Peyer's patch (tissue), 4 donors: ENCODE measurements around the gene THADA. TPM values are rescaled to one million over a fixed set of nuclear protein-coding genes. Genes with fewer than 3 reads are reported as not detected.

Source experiments
- DNase-seq, 3 donors: peaks; one replicate each; pipeline ENCODE4 v3.0.0-alpha.2; 2017 to 2019
- H3K27ac ChIP-seq, 4 donors: fragments of 200-600 bp; sonication (generic); one replicate each; pipeline ENCODE4 v1.5.1; 2016 to 2019
- H3K27me3 ChIP-seq, 2 donors: fragments of 200-600 bp; sonication (generic); one replicate each; pipeline ENCODE4 v1.5.1; 2019
- H3K36me3 ChIP-seq, 3 donors: fragments of 200-600 bp; sonication (generic); one replicate each; pipeline ENCODE4 v1.5.1; 2016 to 2019
- H3K4me1 ChIP-seq, 4 donors: fragments of 200-600 bp; sonication (generic); one replicate each; pipeline ENCODE4 v1.5.1; 2016 to 2019
- H3K4me3 ChIP-seq, 4 donors: fragments of 200-600 bp; sonication (generic); 1 replicate in 3 of 4; 2 replicates in 1 of 4; pipeline ENCODE4 v1.5.1; 2016 to 2019; ENCODE audit warnings: mild to moderate bottlenecking in 1 of 4
- H3K9me3 ChIP-seq, 4 donors: fragments of 200-600 bp; sonication (generic); one replicate each; pipeline ENCODE4 v1.5.1; 2016 to 2019; ENCODE audit warnings: mild to moderate bottlenecking in 1 of 4
- CTCF ChIP-seq, 6 experiments: fragments of 450-650 bp in 4 of 6; fragments of 200-600 bp in 2 of 6; sonication (generic) in 1 of 6; IDR thresholded peaks; one replicate each; pipeline ENCODE4 v1.5.1; 2017 to 2019; ENCODE audit warnings: antibody characterized with exemption in 6 of 6, mild to moderate bottlenecking in 3 of 6, moderate library complexity in 1 of 6
- POLR2A ChIP-seq, 2 donors: fragments of 450-650 bp; IDR thresholded peaks; one replicate each; pipeline ENCODE4 v1.5.1; 2017; ENCODE audit warnings: antibody characterized with exemption in 2 of 2, mild to moderate bottlenecking in 2 of 2, moderate library complexity in 2 of 2
- total RNA-seq, 4 donors: library from RNA; depleted of rRNA; stranded (reverse); fragments of >200 nt; gene quantifications; one replicate each; pipeline ENCODE4 v1.1.0, GENCODE V29; 2016

Gene THADA
- total RNA-seq, 4 donors from 2014 or later = 19.3 to 76.7 (median 26.3) TPM

GRCh38 chr2:43314299-43314927, 281.4 kb downstream of the THADA start:
- no peak for TF ChIP-seq CTCF (IDR thresholded peaks at IDR 0.05)
- no peak for TF ChIP-seq POLR2A (IDR thresholded peaks at IDR 0.05)
- Histone ChIP-seq H3K9me3 (no peaks in the 10 kb centered on the region), H3K4me3 (no peak overlapping the region), H3K4me1 (peaks cover 0 to 14% (median 0%) of the 10 kb centered on the region in 4 donors), H3K36me3 (no peaks in the 10 kb centered on the region), H3K27ac (peak overlapping the region in 1 of 4 donors; percentile 53), H3K27me3 (no peaks in the 10 kb centered on the region)
- no peak for DNase-seq

- TF ChIP-seq POLR2A (IDR thresholded peaks at IDR 0.05) (no peak), CTCF (IDR thresholded peaks at IDR 0.05) (no peak)
- Histone ChIP-seq H3K27me3 (no peaks in the 10 kb centered on the region), H3K4me3 (no peak overlapping the region), H3K36me3 (no peaks in the 10 kb centered on the region), H3K9me3 (no peaks in the 10 kb centered on the region), H3K4me1 (peaks cover 0 to 14% (median 0%) of the 10 kb centered on the region in 4 donors), H3K27ac (peak overlapping the region; percentile 12 to 53 (median 30))
- no peak for DNase-seq
These were observed 282.2 kb downstream of the THADA start for GRCh38 chr2:43313642-43314017.

GRCh38 chr2:43312755-43313641, 282.8 kb downstream of the THADA start:
- H3K27ac ChIP-seq = peak overlapping the region; percentile 12 to 53 (median 34)

GRCh38 chr2:43311276-43311675, 284.6 kb downstream of the THADA start:
- no peak overlapping the region for H3K4me3 ChIP-seq
- no peak for DNase-seq
- no peaks in the 10 kb centered on the region for H3K36me3 ChIP-seq
- no peaks in the 10 kb centered on the region for H3K9me3 ChIP-seq
- H3K4me1 ChIP-seq = peaks cover 0 to 14% (median 0%) of the 10 kb centered on the region in 4 donors
- TF ChIP-seq CTCF (IDR thresholded peaks at IDR 0.05) = no peak
- TF ChIP-seq POLR2A (IDR thresholded peaks at IDR 0.05) = no peak
- peak overlapping the region in 2 of 4 donors; percentile 16 to 53 for H3K27ac ChIP-seq
- no peaks in the 10 kb centered on the region for H3K27me3 ChIP-seq

More at GRCh38 chr2:43312755-43313641, 282.8 kb downstream of the THADA start:
- Histone ChIP-seq H3K4me1 (peaks cover 0 to 14% (median 0%) of the 10 kb centered on the region in 4 donors), H3K36me3 (no peaks in the 10 kb centered on the region), H3K4me3 (no peak overlapping the region), H3K27me3 (no peaks in the 10 kb centered on the region), H3K9me3 (no peaks in the 10 kb centered on the region)
- no peak for TF ChIP-seq POLR2A (IDR thresholded peaks at IDR 0.05)
- TF ChIP-seq CTCF (IDR thresholded peaks at IDR 0.05) = no peak
- DNase-seq = no peak

- Histone ChIP-seq H3K27ac (no peak overlapping the region), H3K27me3 (no peaks in the 10 kb centered on the region), H3K9me3 (no peaks in the 10 kb centered on the region), H3K4me3 (no peak overlapping the region), H3K4me1 (peaks cover 0 to 14% (median 0%) of the 10 kb centered on the region in 4 donors), H3K36me3 (no peaks in the 10 kb centered on the region)
- TF ChIP-seq POLR2A (IDR thresholded peaks at IDR 0.05) (no peak), CTCF (IDR thresholded peaks at IDR 0.05) (no peak)
- no peak for DNase-seq
These were observed 285.9 kb downstream of the THADA start for GRCh38 chr2:43309935-43310334.
